Occipital lobe (tissue), 1 donor: ENCODE measurements around the gene OPN4. TPM values are rescaled to one million over a fixed set of nuclear protein-coding genes. Genes with fewer than 3 reads are reported as not detected.

Source experiments
- total RNA-seq: library from RNA; depleted of rRNA; stranded (reverse); fragments of >200 nt; gene quantifications from one replicate; pipeline ENCODE4 v1.2.3, GENCODE V29; 2014

Gene OPN4
- total RNA-seq, 1 donor from 2014 or later, result not detected

Other genes starting within 250 kb of the OPN4 start
- 80.3 TPM for gene WAPL, start 132.8 kb upstream of the OPN4 start, total RNA-seq
- 0.16 TPM for gene LDB3, start 14.0 kb downstream of the OPN4 start, total RNA-seq
- gene BMPR1A, start 102.1 kb downstream of the OPN4 start, total RNA-seq, result 64.6 TPM